ENCODE data around the gene TNIK.
"Not testable (repeated sequence)": the region's sequence is repeated elsewhere in the genome, so short reads cannot be mapped to it uniquely, and the experiment has no call there.

The TNIK gene

GRCh38 chr3:171262431-171262830 is 197.8 kb downstream of the TNIK start:
- in situ Hi-C loops (cut with MboI; ENCODE audit: low sequenced_read_pairs): no loop called here

- in situ Hi-C loops (cut with MboI; ENCODE audit: low sequenced_read_pairs): no loop called here
Measured at GRCh38 chr3:171261487-171261886, 198.7 kb downstream of the TNIK start.

DNA sequence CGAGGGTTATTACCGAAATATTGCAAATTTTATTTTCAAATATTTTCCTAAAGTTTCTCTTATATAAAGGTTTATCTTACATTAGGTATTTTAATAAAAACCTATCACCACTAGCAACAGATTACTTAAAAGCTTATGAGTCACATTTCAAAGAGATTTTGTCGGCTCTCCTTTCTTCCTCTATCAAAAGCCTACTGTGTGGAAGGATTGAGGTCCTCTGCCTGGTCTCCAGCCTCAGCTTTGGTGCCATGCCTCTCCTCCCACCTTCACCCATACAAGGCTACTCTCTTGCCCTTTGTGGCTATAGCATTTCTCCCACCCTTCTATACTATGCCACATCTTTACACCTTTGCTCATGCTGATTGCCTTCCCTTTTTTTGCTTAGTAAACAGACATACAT is 199.3 kb downstream of the TNIK start:
- in situ Hi-C loops (cut with MboI; ENCODE audit: low sequenced_read_pairs): no loop called here

GRCh38 chr3:171260466-171260865 is 199.7 kb downstream of the TNIK start:
- in situ Hi-C loops (cut with MboI; ENCODE audit: low sequenced_read_pairs): no loop called here

- in situ Hi-C loops (cut with MboI; ENCODE audit: low sequenced_read_pairs): no loop called here
Measured at GRCh38 chr3:171258316-171258715, 201.9 kb downstream of the TNIK start.

DNA sequence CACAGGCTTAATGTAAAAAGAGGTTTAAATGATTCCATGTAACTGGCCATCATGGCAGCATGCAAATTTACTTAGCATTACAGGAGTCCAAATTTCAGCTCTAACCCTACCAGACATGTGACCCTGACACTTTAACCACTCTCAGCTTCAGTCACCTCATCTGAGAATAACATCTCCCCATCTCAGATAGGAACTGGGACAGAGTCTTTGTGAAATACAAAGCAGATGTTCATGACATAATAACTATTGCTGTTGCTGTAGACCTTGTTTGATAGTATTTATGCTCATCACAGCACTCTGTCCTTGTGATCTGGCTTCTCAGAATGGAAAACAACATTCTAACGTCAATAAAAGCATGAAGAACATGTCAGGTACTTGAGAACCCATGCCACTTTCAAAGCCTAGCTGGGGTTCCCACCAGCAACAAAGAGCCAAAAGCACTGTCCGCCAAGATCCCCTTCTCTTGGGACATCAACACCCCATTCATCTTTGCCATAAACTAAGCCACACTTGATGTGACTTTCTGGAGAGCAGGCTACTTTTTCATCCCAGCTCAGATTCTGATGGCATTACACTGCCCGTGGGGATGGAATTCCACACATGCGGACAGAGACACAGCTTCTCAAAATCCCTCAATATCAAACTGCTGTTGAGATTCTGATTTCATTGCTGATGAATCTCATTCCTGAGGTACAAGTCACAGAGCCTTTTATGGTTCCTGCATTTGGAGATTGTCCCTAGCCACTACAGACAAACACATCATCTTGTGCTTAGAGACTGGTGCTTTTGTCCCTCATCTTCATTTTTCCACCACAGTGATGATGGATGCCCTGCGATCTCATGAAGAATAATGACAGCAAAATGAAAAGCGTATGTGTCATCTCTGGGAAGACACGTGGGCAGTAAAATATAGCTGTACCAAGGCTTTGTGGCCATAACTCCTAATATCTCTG is 202.7 kb downstream of the TNIK start:
- in situ Hi-C loops (cut with MboI; ENCODE audit: low sequenced_read_pairs): no loop called here

- in situ Hi-C loops (cut with MboI; ENCODE audit: low sequenced_read_pairs): no loop called here
Measured at GRCh38 chr3:171256445-171257250, 203.6 kb downstream of the TNIK start.

DNA sequence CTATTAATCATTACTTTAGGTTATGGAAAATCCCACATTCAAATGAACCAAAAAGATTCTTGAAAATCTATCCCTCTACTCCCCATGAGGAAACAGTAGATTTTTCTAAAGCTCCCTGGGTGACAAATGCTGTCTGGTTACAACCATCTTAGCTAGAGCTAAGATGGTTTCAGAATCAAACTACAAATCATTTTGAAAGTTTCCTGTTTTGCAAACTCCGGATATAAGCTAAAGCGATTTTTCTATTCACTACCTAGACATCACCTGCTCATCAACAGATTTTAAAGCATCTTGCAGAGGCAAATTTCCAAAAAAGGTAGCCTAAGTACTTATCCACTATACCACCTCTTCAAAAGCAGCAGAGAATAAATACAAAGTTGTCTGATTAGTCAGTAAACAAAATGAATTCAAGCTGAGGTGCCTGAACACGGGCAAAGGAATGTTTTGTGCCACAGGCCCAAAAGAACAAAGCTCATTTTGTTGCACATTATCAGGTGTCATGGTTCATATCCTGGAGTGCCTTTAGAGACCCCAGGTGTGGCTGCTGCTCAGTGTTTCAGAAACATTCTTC is 204.9 kb downstream of the TNIK start:
- in situ Hi-C loops (cut with MboI; ENCODE audit: low sequenced_read_pairs): no loop called here

DNA sequence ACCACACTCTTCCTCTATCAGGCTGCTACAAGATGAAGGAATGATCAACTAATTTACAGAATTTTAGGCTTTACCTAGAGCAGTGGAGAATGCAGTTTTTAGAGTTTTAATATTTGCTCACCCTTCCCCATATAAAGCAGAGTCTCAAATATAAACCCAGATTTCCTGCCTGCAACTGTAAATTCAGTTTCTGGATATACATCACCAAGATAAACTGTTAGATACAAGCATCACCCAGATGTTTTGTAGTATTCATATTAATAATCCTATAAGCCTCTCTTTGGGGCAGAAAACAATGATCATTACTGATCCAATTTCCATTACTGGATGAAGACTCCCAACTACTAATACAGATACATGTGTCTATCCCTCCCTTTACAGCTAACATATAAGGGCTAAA is 205.9 kb downstream of the TNIK start:
- in situ Hi-C loops (cut with MboI; ENCODE audit: low sequenced_read_pairs): no loop called here

- in situ Hi-C loops (cut with MboI; ENCODE audit: low sequenced_read_pairs): no loop called here
Measured at GRCh38 chr3:171251835-171252234, 208.4 kb downstream of the TNIK start.

DNA sequence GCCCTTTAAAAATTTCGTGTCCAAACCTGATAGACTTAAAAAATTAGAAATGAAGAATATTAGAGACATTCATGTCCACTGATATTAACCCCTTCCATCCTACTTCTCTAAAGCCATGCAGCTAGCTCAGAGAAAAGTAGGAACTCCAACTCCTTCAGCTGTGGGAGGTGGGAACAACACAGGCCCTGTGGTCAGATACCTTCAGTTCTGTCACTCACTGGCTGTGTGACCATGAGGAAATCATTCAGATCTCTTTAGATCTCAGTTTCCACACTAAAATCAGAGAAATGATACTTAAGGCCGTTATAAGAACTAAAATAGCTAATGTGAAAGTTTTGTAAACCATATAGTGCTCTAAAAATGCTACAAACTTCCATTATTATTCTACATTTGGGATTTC is 209.8 kb downstream of the TNIK start:
- in situ Hi-C loops (cut with MboI; ENCODE audit: low sequenced_read_pairs): no loop called here

GRCh38 chr3:171249245-171249644 is 211.0 kb downstream of the TNIK start:
- in situ Hi-C loops (cut with MboI; ENCODE audit: low sequenced_read_pairs): no loop called here

GRCh38 chr3:171248426-171249111 is 211.6 kb downstream of the TNIK start:
- in situ Hi-C loops (cut with MboI; ENCODE audit: low sequenced_read_pairs): no loop called here

DNA sequence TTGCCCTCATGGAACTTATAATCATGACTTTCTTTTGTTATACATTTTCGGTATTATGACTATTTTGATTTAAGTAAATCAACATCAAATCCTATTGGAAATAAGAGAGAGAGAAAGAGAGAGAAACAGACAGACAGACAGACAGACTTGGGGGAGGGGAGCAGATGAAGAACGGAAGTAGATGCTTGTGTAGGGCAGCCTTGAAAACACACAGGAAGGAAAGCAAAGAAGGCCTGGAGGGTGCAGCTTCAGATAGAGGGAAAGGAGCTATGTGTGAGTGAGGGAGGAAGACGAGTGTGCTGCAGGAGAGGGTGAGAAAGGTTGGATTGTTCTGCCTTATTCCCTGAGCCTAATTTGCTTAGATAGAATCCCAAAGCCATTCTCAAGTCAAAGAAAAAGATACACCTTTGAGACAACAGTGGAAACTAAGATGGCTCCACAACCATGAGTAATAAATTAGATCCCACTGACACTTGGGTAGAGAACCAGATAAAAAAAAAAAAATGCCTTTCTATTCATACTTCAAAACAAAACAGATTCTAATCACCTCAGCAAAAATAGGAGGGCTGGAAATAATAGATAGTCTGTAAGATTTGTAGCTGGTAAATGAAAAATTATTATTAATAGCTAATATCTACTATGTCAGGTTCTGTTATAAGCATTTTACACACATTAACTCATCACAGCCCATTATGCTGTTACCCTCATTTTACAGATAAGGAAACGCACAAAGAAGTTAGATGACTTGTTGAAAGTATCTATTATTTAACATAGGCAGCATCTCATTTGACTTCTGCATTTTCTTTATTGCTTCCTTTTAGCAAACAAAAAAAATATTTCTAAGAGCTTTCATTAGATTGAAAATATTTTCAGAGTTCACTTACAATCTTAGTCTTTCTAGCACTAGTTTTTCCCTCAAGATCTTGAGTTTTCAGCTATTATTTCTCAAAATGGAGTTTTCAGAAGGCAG is 214.1 kb downstream of the TNIK start:
- in situ Hi-C loops (cut with MboI; ENCODE audit: low sequenced_read_pairs): no loop called here

- in situ Hi-C loops (cut with MboI; ENCODE audit: low sequenced_read_pairs): no loop called here
Measured at GRCh38 chr3:171242951-171243350, 217.3 kb downstream of the TNIK start.

DNA sequence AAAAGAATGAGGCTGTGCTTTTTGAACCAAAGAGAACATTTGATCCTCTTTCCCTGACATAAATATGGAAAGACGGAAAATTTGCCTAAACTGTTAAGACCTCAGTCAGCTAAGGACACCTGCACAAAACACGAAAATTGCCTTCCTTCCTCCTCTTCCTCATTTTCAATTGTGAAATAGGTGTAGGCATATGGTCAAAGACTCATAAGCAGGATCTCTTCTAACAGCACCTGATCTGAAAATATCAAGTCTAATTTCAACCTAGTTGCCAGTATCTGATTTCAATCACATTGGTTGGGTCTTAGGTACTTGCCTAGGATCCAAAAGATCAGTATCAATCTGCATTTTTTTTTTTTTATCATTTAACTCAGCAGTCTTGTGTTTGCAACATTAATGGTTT is 218.0 kb downstream of the TNIK start:
- in situ Hi-C loops (cut with MboI; ENCODE audit: low sequenced_read_pairs): no loop called here

DNA sequence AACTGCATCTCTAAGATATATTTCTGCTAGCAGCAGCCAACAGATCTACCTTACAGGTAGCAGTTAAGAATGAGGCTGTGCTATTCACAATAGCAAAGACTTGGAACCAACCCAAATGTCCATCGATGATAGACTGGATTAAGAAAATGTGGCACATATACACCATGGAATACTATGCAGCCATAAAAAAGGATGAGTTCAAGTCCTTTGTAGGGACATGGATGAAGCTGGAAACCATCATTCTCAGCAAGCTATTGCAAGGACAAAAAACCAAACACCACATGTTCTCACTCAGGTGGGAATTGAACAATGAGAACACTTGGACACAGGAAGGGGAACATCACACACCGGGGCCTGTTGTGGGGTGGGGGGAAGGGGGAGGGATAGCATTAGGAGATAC is 218.6 kb downstream of the TNIK start:
- in situ Hi-C loops (cut with MboI; ENCODE audit: low sequenced_read_pairs): not testable (repeated sequence)

DNA sequence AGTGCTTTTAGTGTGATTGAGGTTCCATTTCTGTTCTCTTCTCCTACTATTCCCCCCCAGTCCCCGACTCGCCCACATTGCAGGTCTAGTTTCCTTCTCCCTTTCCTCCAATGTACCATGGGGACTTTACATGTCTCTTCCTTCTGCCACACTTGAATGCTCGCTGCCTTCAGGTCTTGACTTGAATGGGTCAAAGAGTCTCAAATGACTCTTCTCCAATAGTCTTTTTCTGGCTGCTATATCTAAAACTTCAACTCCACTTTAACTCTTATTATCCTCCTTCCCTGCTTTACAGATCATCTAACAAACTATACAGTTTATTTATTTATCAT is 219.7 kb downstream of the TNIK start:
- in situ Hi-C loops (cut with MboI; ENCODE audit: low sequenced_read_pairs): no loop called here

DNA sequence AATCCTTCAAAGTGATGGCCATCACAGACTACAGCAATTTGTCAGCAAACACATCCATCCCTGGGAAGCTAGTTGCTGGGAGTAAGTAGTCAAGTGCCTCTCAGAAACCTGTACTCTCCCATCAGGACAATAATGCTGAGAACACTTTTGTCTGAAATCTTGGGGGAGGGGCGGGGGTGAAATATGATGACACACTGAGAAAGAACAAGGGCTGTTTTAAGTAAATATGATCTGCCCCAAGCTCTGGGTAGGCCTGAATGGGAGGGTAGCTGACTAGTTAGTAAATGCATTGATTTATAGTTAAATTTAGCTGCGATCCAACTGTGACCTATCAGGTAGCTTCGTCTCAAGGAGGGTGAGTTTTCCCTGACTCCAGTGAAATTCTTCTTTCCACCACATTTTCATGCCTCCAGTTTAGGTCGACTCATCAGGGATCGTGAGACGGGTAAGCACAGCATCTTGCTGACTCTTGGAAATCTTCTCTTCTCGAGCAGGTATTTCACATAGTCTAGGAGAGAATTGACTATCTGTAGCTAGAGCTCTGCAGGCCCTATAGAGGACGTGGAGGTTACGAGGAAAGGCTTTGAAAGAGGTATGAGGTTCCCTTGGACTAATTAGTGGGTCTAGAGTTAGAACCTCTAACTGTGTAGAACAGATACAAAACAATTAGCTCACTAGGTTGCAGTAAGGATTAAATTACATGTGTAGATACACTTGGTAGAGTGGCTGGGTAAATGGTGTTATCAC is 220.3 kb downstream of the TNIK start:
- in situ Hi-C loops (cut with MboI; ENCODE audit: low sequenced_read_pairs): no loop called here

Measured in hTERT RPE-1 (cell line).